OCI-LY7 (cell line): Measurements from ENCODE around the gene ZNF577.

ENCODE experiments used
- CTCF ChIP-seq: fragments of 200-600 bp; sonication (generic); conservative IDR thresholded peaks from 2 replicates; pipeline ENCODE4 v1.5.1; 2014; ENCODE audit warnings: mild to moderate bottlenecking, antibody characterized with exemption, low read length, moderate library complexity, mixed read lengths
- EZH2phosphoT487 ChIP-seq: fragments of 200-600 bp; sonication (generic); IDR thresholded peaks from 2 replicates; pipeline ENCODE4 v1.6.1; 2018; ENCODE audit warnings: low read depth, borderline replicate concordance, mild to moderate bottlenecking, mixed run types, antibody characterized with exemption, low read length, moderate library complexity, mixed read lengths

DNA sequence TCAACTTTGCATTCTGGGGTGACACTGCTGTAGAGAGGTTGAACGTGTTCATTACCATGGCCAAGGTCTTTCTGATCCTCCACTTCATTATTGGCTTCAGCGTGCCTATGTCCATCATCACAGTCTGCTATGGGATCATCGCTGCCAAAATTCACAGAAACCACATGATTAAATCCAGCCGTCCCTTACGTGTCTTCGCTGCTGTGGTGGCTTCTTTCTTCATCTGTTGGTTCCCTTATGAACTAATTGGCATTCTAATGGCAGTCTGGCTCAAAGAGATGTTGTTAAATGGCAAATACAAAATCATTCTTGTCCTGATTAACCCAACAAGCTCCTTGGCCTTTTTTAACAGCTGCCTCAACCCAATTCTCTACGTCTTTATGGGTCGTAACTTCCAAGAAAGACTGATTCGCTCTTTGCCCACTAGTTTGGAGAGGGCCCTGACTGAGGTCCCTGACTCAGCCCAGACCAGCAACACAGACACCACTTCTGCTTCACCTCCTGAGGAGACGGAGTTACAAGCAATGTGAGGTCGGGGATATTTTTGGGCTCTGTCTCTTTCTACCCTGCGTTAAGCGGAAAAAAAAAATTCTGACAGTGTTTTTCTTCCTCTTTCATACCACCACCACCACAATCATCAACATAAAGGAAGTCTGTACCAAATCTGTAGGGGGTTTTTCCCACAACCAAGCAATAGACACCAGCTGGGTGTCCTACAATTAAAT lies 63.3 kb downstream of the ZNF577 start:
- TF ChIP-seq CTCF (no peak), EZH2phosphoT487 (no peak)
